CD4-positive, alpha-beta T cell treated with Interleukin-17A for 4 hours (primary cell): ENCODE measurements around the gene NUP93.

Source experiments
- DNase-seq: peaks from one replicate; pipeline ENCODE4 v3.0.0-alpha.2; 2020; ENCODE audit warnings: mixed read lengths

Gene NUP93

GRCh38 chr16:56824331-56824730 is 94.4 kb downstream of the NUP93 start:
- no peak for DNase-seq

GRCh38 chr16:56824804-56825203 is 94.9 kb downstream of the NUP93 start:
- no peak for DNase-seq

- no peak for DNase-seq
Observed at GRCh38 chr16:56825826-56826225, 95.9 kb downstream of the NUP93 start.

- no peak for DNase-seq
Observed at GRCh38 chr16:56828647-56829046, 98.7 kb downstream of the NUP93 start.

GRCh38 chr16:56830669-56831068 is 100.7 kb downstream of the NUP93 start:
- DNase-seq = no peak

- DNase-seq = no peak
Observed at GRCh38 chr16:56832768-56833167, 102.8 kb downstream of the NUP93 start.

- no peak for DNase-seq
Observed at GRCh38 chr16:56833243-56833970, 103.5 kb downstream of the NUP93 start.

- DNase-seq = no peak
Observed at GRCh38 chr16:56835320-56835719, 105.4 kb downstream of the NUP93 start.

GRCh38 chr16:56836410-56837230 is 106.7 kb downstream of the NUP93 start:
- DNase-seq = no peak

- no peak for DNase-seq
Observed at GRCh38 chr16:56838622-56839337, 108.9 kb downstream of the NUP93 start.

- DNase-seq = no peak
Observed at GRCh38 chr16:56841233-56841632, 111.3 kb downstream of the NUP93 start.

- no peak for DNase-seq
Observed at GRCh38 chr16:56841659-56842058, 111.7 kb downstream of the NUP93 start.

GRCh38 chr16:56842133-56842532 is 112.2 kb downstream of the NUP93 start:
- DNase-seq = no peak

GRCh38 chr16:56844056-56844455 is 114.1 kb downstream of the NUP93 start:
- DNase-seq = no peak

- DNase-seq = peak; percentile 25
Observed at GRCh38 chr16:56847173-56847910, 117.4 kb downstream of the NUP93 start.

GRCh38 chr16:56848029-56848936 is 118.4 kb downstream of the NUP93 start:
- no peak for DNase-seq

GRCh38 chr16:56848955-56849689 is 119.2 kb downstream of the NUP93 start:
- DNase-seq = no peak

- no peak for DNase-seq
Observed at GRCh38 chr16:56849690-56850680, 120.1 kb downstream of the NUP93 start.

- DNase-seq = no peak
Observed at GRCh38 chr16:56851671-56852400, 121.9 kb downstream of the NUP93 start.
